Fibroblast of lung (primary cell): ENCODE results near the gene E2F6. TPM values are rescaled to one million over a fixed set of nuclear protein-coding genes. Genes with fewer than 3 reads are reported as not detected.

Experiments
- DNase-seq, 2 donors: peaks; one replicate each; pipeline versions ENCODE4 v3.0.0 to v3.0.0-alpha.2; 2010; ENCODE audit warnings: low read depth in 2 of 2
- H2AFZ ChIP-seq: 2 replicates; pipeline ENCODE4 v1.5.1; 2012; ENCODE audit warnings: low read length, control low read depth, inconsistent platforms
- H3K27ac ChIP-seq: 2 replicates; pipeline ENCODE4 v1.5.1; 2011; ENCODE audit warnings: low read length, control low read depth; ENCODE audit not compliant: insufficient read depth
- H3K27me3 ChIP-seq: 2 replicates; pipeline ENCODE4 v1.5.1; 2011; ENCODE audit warnings: mild to moderate bottlenecking, low read length; ENCODE audit not compliant: control insufficient read depth, insufficient read depth
- H3K36me3 ChIP-seq: 2 replicates; pipeline ENCODE4 v1.5.1; 2011; ENCODE audit warnings: low read length; ENCODE audit not compliant: control insufficient read depth, insufficient read depth
- H3K4me1 ChIP-seq: 2 replicates; pipeline ENCODE4 v1.5.1; 2011; ENCODE audit warnings: low read length; ENCODE audit not compliant: control insufficient read depth, insufficient read depth; ENCODE audit errors: extremely low read depth
- H3K4me2 ChIP-seq: 2 replicates; pipeline ENCODE4 v1.5.1; 2011; ENCODE audit warnings: low read length, control low read depth; ENCODE audit not compliant: insufficient read depth; ENCODE audit errors: extremely low read depth
- H3K4me3 ChIP-seq, 4 experiments: fragments of 200-600 bp in 1 of 4; sonication (generic) in 1 of 4; replicated peaks in 1 of 4; 2 replicates each; pipeline ENCODE4 v1.5.1; 2011 to 2016; ENCODE audit warnings: low read length in 4 of 4, low read depth in 3 of 4, mild to moderate bottlenecking in 3 of 4, control low read depth in 2 of 4, inconsistent platforms in 1 of 4, mixed read lengths in 1 of 4; ENCODE audit not compliant: insufficient read depth in 1 of 4; ENCODE audit errors: control extremely low read depth in 1 of 4
- H3K79me2 ChIP-seq: 2 replicates; pipeline ENCODE4 v1.5.1; 2012; ENCODE audit warnings: mild to moderate bottlenecking, low read length, inconsistent platforms; ENCODE audit not compliant: control insufficient read depth, insufficient read depth
- H3K9ac ChIP-seq: 2 replicates; pipeline ENCODE4 v1.5.1; 2011; ENCODE audit warnings: mild to moderate bottlenecking, low read length, control low read depth; ENCODE audit not compliant: insufficient read depth
- H3K9me3 ChIP-seq: 2 replicates; pipeline ENCODE4 v1.5.1; 2012; ENCODE audit warnings: low read depth, low read length; ENCODE audit not compliant: control insufficient read depth, insufficient read depth
- H4K20me1 ChIP-seq: 2 replicates; pipeline ENCODE4 v1.5.1; 2011; ENCODE audit warnings: low read length; ENCODE audit not compliant: control insufficient read depth, insufficient read depth; ENCODE audit errors: extremely low read depth
- CTCF ChIP-seq, 2 donors: IDR thresholded peaks in 1 of 2; conservative IDR thresholded peaks in 1 of 2; 1 replicate in 1 of 2; 2 replicates in 1 of 2; pipeline ENCODE4 v1.5.1; 2011 to 2012; ENCODE audit warnings: low read length in 2 of 2, control low read depth in 1 of 2, inconsistent platforms in 1 of 2, low read depth in 1 of 2, mild to moderate bottlenecking in 1 of 2
- EZH2 ChIP-seq: IDR thresholded peaks from 2 replicates; pipeline ENCODE4 v1.5.1; 2012; ENCODE audit warnings: low read length, control low read depth, mild to moderate bottlenecking; ENCODE audit errors: missing control alignments
- polyA minus RNA-seq: library from RNA; depleted of rRNA, polyadenylated mRNA; stranded (reverse); fragments of >200 nt; gene quantifications from 2 replicates; pipeline ENCODE4 v1.2.3, GENCODE V29; 2011; ENCODE audit warnings: low replicate concordance
- polyA plus RNA-seq, 2 donors: library from polyadenylated mRNA; depleted of rRNA in 1 of 2; stranded (reverse) in 1 of 2; unstranded in 1 of 2; fragments of >200 nt; gene quantifications; 2 replicates each; pipeline ENCODE4 v1.2.1, GENCODE V29; 2011 to 2012; ENCODE audit warnings: missing spikeins in 1 of 2
- total RNA-seq: library from RNA; depleted of rRNA; stranded (reverse); fragments of >200 nt; gene quantifications from 2 replicates; pipeline ENCODE4 v1.2.1, GENCODE V29; 2014

Gene E2F6
- total RNA-seq: 10.2 and 11.0 TPM in 2 replicates
- polyA plus RNA-seq: 11.7 and 13.0 TPM in 2 replicates
- polyA plus RNA-seq (2012): 10.2 and 10.6 TPM in 2 replicates
- polyA minus RNA-seq: 0.74 and 2.3 TPM in 2 replicates

DNA sequence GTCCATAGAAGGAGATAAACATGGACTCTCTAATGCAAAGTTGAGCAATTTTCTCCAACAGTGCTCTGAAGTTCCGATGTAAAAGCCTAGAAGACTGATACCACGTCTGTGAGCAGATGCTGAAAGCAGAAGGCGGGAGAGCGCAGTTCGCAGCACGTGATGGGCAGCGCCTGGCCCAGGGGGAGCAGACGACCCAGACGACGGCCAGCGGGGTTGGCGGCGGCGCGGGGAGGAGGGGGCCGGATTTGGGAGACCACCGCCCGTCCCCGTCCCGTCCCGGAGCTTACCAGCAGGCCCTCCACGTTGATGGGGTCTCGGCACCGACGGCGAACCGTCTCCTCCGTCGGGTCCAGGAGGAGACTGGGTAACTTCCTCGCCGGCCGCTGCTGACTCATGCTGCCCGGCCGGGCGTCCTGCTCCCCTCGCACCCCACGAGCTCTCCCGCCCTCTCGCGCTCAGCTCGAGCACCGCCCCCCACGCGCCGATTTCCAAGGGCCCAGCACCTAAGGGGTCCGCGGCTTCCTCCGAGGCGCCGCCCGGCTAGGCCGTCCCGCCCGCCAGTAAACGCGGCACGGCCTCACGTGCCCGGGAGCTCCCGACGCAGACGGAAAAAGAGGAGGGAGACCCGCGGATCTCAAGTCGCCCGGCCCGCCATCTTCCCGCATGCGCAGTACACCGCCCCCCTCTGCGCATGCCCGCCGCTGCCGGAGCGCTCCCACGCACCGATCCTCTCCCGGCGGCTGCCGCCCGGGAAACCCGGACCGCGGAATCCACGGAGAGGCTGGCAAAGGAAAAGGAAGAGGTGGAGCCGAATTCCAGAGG is at the start of gene E2F6:
TSS of gene E2F6 (minus strand) at position 677 of the 822 bp plus-strand sequence. CDS start at position 395, 282 bp downstream.
- no peaks in the 10 kb centered on the region for H3K27me3 ChIP-seq
- no peaks in the 10 kb centered on the region for H3K9me3 ChIP-seq
- DNase-seq: peak; percentile 93
- H3K4me3 ChIP-seq: peak within 1 kb of the TSS; percentile 39 to 91 (median 62)
- H3K4me2 ChIP-seq: peak within 1 kb of the TSS; percentile 76
- TF ChIP-seq CTCF (conservative IDR thresholded peaks at IDR 0.05 in 1 of 2, IDR thresholded peaks at IDR 0.05 in 1 of 2; ENCODE audit: low read depth in 1 of 2, low read length in 2 of 2) (no peak), EZH2 (no peak)
- H3K4me1 ChIP-seq: no peaks in the 10 kb centered on the region
- peaks cover 3% of the 10 kb centered on the region for H4K20me1 ChIP-seq
- H3K36me3 ChIP-seq: peaks cover 5% of the 10 kb centered on the region
- H2AFZ ChIP-seq: peak within 1 kb of the TSS; percentile 55
- peaks cover 43% of the 10 kb centered on the region for H3K79me2 ChIP-seq
- peak within 1 kb of the TSS; percentile 83 for H3K9ac ChIP-seq
- peak within 1 kb of the TSS; percentile 83 for H3K27ac ChIP-seq

DNA sequence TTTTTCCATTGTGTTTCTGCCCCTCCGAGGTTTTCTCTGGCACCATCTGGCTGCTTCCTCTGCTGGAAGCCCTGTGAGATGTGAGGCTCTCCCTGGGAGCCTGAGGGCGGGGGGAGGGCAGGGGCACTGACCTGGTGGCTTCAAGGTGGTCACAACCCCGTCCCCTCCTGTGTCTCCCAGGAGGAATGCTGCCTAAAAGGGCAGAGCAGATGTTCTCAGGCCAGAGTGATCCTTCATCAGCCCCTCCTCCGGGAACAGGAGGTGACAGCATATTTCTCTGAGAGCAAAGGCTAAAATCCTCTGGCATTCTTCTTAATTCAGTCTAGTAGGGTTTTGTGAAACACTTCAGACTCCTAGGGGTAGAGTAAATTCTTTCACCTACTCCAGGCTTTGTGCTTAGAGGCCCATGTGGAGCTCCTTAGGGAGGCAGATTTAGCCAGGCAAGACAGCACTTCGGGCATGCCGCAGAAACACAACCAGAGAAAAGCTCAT is 49.6 kb upstream of the E2F6 start:
- no peaks in the 10 kb centered on the region for H4K20me1 ChIP-seq
- no peak overlapping the region for H3K27ac ChIP-seq
- peaks cover 2% of the 10 kb centered on the region for H3K27me3 ChIP-seq
- TF ChIP-seq EZH2 (no peak), CTCF (conservative IDR thresholded peaks at IDR 0.05 in 1 of 2, IDR thresholded peaks at IDR 0.05 in 1 of 2; ENCODE audit: low read depth in 1 of 2, low read length in 2 of 2) (no peak)
- H2AFZ ChIP-seq: no peak overlapping the region
- no peaks in the 10 kb centered on the region for H3K36me3 ChIP-seq
- no peak overlapping the region for H3K9ac ChIP-seq
- H3K4me2 ChIP-seq: no peak overlapping the region
- no peaks in the 10 kb centered on the region for H3K79me2 ChIP-seq
- no peak for DNase-seq
- no peaks in the 10 kb centered on the region for H3K9me3 ChIP-seq
- no peak overlapping the region for H3K4me3 ChIP-seq
- no peaks in the 10 kb centered on the region for H3K4me1 ChIP-seq

DNA sequence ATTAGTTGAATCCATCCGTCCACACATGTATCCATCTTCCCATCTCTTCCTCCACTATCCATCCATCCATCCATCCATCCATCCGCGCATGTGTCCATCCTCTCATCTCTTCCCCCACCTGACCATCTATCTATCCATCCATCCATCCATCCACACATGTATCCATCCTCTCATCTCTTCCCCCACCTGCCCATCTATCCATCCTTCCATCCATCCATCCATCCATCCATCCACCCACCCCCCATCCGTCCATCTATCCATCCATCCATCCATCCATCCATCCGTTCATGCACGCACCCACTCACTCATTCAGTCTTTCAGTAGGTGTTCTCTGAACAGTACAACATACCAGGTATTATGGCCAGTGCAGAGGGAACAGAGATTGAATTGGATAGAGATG is 48.9 kb upstream of the E2F6 start:
- no peak for TF ChIP-seq EZH2
- TF ChIP-seq CTCF (conservative IDR thresholded peaks at IDR 0.05 in 1 of 2, IDR thresholded peaks at IDR 0.05 in 1 of 2; ENCODE audit: low read depth in 1 of 2, low read length in 2 of 2): no peak

More for the DNA sequence above, 48.9 kb upstream of the E2F6 start:
- H3K27me3 ChIP-seq: peaks cover 2% of the 10 kb centered on the region
- no peak overlapping the region for H3K4me3 ChIP-seq
- H3K27ac ChIP-seq: no peak overlapping the region
- no peaks in the 10 kb centered on the region for H3K79me2 ChIP-seq
- H3K4me2 ChIP-seq: no peak overlapping the region
- no peaks in the 10 kb centered on the region for H4K20me1 ChIP-seq
- H3K9ac ChIP-seq: no peak overlapping the region
- H2AFZ ChIP-seq: no peak overlapping the region
- no peak for DNase-seq
- no peaks in the 10 kb centered on the region for H3K36me3 ChIP-seq
- no peaks in the 10 kb centered on the region for H3K4me1 ChIP-seq
- H3K9me3 ChIP-seq: no peaks in the 10 kb centered on the region
